ENCODE data around the gene THOC6. TPM values are rescaled to one million over a fixed set of nuclear protein-coding genes. Genes with fewer than 3 reads are reported as not detected.
"Not testable (repeated sequence)": the region's sequence is repeated elsewhere in the genome, so short reads cannot be mapped to it uniquely, and the experiment has no call there.

Gene THOC6
- total RNA-seq, 2 experiments from 2014 or later = 33.6 to 36.0 TPM

DNA sequence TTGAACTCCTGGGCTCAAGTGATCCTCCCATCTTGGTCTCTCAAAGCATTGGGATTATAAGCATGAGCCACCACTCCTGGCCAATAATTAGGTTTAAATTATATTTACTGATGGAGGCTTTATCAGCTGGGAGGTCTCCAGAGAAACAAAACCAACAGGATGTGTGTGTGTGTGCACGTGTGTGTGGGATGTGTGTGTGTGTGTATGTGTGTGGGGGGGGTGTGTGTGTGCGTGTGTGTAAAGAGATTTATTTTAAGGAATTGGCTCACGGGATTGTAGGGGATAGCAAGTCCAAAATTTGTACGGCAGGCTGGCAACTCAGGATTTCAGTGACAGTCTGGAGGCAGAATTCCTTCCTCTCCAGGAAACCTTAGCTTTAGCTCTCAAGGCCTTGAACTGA lies 27.2 kb downstream of the THOC6 start:
- no TSS peak for BruUV-seq (replicated peaks)
- Histone ChIP-seq H3K27ac (ENCODE audit: low read depth, low read length, poor library complexity, severe bottlenecking) (no peak overlapping the region), H3K36me3 (ENCODE audit: insufficient read depth, low read length) (no peaks in the 10 kb centered on the region), H3K9me2 (ENCODE audit: insufficient read depth, low read length) (no peaks in the 10 kb centered on the region), H3K79me2 (ENCODE audit: insufficient read depth, low read depth, low read length) (no peaks in the 10 kb centered on the region), H2AFZ (ENCODE audit: low read length) (no peak overlapping the region), H3K4me2 (ENCODE audit: low read length) (no peak overlapping the region), H4K20me1 (ENCODE audit: insufficient read depth, low read length) (no peaks in the 10 kb centered on the region), H3K4me1 (ENCODE audit: insufficient read depth, low read length, poor library complexity, severe bottlenecking) (peaks cover 34% of the 10 kb centered on the region), H3K9me3 (ENCODE audit: low read length) (no peaks in the 10 kb centered on the region), H3K4me3 (ENCODE audit: low read depth, low read length, poor library complexity, severe bottlenecking) (no peak overlapping the region)
- ChIA-PET POLR2A (no interaction called here), CTCF (ENCODE audit: unreplicated experiment) (no interaction called here)
- TF ChIP-seq, protein P1, sequence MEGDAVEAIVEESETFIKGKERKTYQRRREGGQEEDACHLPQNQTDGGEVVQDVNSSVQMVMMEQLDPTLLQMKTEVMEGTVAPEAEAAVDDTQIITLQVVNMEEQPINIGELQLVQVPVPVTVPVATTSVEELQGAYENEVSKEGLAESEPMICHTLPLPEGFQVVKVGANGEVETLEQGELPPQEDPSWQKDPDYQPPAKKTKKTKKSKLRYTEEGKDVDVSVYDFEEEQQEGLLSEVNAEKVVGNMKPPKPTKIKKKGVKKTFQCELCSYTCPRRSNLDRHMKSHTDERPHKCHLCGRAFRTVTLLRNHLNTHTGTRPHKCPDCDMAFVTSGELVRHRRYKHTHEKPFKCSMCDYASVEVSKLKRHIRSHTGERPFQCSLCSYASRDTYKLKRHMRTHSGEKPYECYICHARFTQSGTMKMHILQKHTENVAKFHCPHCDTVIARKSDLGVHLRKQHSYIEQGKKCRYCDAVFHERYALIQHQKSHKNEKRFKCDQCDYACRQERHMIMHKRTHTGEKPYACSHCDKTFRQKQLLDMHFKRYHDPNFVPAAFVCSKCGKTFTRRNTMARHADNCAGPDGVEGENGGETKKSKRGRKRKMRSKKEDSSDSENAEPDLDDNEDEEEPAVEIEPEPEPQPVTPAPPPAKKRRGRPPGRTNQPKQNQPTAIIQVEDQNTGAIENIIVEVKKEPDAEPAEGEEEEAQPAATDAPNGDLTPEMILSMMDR (conservative IDR thresholded peaks at IDR 0.05; ENCODE audit: low read length) = no peak
- TF ChIP-seq EZH2phosphoT487 (IDR thresholded peaks at IDR 0.05; ENCODE audit: borderline replicate concordance, low read depth, low read length) = no peak
- intact Hi-C loops (cut with micrococcal nuclease; ENCODE audit: unreplicated experiment) = no loop called here
- no peak for DNase-seq (ENCODE audit: low spot score)

DNA sequence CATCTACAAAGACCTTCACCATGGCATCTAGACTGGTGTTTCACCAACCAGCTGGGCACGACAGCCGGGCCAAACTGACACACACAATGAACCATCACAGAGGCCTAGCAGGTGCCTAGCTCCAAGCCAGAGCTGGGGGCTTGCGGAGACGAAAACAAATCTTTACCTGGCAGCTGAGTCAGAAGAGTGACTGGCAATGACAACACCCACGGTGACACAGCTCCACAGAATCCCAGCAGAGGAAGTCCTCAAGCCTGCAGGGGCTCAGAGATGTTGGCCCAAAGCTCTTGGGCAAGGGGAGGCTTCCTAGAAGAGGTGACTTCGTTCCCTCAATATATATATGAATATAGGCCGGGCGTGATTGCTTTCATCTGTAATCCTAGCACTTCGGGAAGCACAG lies 27.7 kb downstream of the THOC6 start:
- Histone ChIP-seq H2AFZ (ENCODE audit: low read length) (no peak overlapping the region), H3K36me3 (ENCODE audit: insufficient read depth, low read length) (no peaks in the 10 kb centered on the region), H3K9me2 (ENCODE audit: insufficient read depth, low read length) (no peaks in the 10 kb centered on the region), H4K20me1 (ENCODE audit: insufficient read depth, low read length) (no peaks in the 10 kb centered on the region), H3K4me1 (ENCODE audit: insufficient read depth, low read length, poor library complexity, severe bottlenecking) (peaks cover 34% of the 10 kb centered on the region), H3K4me2 (ENCODE audit: low read length) (no peak overlapping the region), H3K79me2 (ENCODE audit: insufficient read depth, low read depth, low read length) (no peaks in the 10 kb centered on the region), H3K27ac (ENCODE audit: low read depth, low read length, poor library complexity, severe bottlenecking) (no peak overlapping the region), H3K9me3 (ENCODE audit: low read length) (no peaks in the 10 kb centered on the region), H3K4me3 (ENCODE audit: low read depth, low read length, poor library complexity, severe bottlenecking) (no peak overlapping the region)
- CTCF ChIA-PET (ENCODE audit: unreplicated experiment) = no interaction called here
- POLR2A ChIA-PET = no interaction called here
- intact Hi-C loops (cut with micrococcal nuclease; ENCODE audit: unreplicated experiment) = no loop called here
- no peak for DNase-seq (ENCODE audit: low spot score)
- BruUV-seq (replicated peaks) = no TSS peak
- TF ChIP-seq, protein P1 (conservative IDR thresholded peaks at IDR 0.05; ENCODE audit: low read length) = no peak
- TF ChIP-seq EZH2phosphoT487 (IDR thresholded peaks at IDR 0.05; ENCODE audit: borderline replicate concordance, low read depth, low read length) = no peak

DNA sequence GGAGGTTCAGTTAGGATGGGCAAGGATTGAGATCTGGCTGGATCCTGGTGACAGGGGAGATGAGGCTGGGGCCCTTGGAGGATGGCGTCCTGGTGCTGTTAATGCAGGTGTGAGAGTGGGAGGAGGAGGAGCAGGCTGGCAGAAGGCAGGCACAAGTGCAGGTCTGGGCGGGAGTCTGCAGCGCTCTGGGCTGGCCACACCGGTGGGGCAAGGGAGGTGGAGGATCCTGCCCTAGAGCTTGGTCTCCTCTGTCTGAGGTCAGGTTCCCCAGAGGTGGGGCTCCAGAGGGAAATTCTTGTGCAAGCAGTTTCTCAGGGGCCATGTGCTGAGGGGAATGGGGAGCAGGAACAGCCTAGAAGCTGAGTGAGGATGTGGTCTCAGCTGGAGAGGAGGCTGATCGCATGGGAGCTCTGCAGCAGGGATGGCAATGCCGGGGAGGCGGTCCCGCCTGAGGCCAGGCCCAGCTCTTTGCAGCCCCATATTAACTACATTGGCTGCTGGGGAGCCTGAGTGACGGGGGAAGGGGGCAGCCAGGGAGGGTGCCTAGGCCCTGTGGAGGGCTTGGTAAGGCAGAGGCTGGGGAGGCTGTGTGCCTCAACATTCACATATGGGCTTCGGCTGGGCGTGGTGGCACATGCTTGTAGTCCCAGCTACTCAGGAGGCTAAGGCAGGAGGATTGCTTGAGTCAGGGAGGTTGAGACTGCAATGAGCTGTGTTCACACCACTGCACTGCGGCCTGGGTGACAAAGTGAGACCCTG lies 28.9 kb downstream of the THOC6 start:
- CTCF ChIA-PET (ENCODE audit: unreplicated experiment); H3K27ac ChIP-seq (ENCODE audit: low read depth, low read length, poor library complexity, severe bottlenecking); H3K4me3 ChIP-seq (ENCODE audit: low read depth, low read length, poor library complexity, severe bottlenecking); DNase-seq (ENCODE audit: low spot score); BruUV-seq (replicated peaks); H3K36me3 ChIP-seq (ENCODE audit: insufficient read depth, low read length); H3K9me2 ChIP-seq (ENCODE audit: insufficient read depth, low read length); H4K20me1 ChIP-seq (ENCODE audit: insufficient read depth, low read length); POLR2A ChIA-PET; H3K9me3 ChIP-seq (ENCODE audit: low read length); H2AFZ ChIP-seq (ENCODE audit: low read length); H3K4me2 ChIP-seq (ENCODE audit: low read length); H3K79me2 ChIP-seq (ENCODE audit: insufficient read depth, low read depth, low read length); intact Hi-C loops (cut with micrococcal nuclease; ENCODE audit: unreplicated experiment): not testable (repeated sequence)
- peaks cover 34% of the 10 kb centered on the region for H3K4me1 ChIP-seq (ENCODE audit: insufficient read depth, low read length, poor library complexity, severe bottlenecking)

Data from OCI-LY7 (cell line).